Peyer's patch (tissue), 4 donors: ENCODE results near the gene MSANTD4. TPM values are rescaled to one million over a fixed set of nuclear protein-coding genes. Genes with fewer than 3 reads are reported as not detected.

Source experiments
- DNase-seq, 3 donors: peaks; one replicate each; pipeline ENCODE4 v3.0.0-alpha.2; 2017 to 2019
- H3K27ac ChIP-seq, 4 donors: fragments of 200-600 bp; sonication (generic); one replicate each; pipeline ENCODE4 v1.5.1; 2016 to 2019
- H3K27me3 ChIP-seq, 2 donors: fragments of 200-600 bp; sonication (generic); one replicate each; pipeline ENCODE4 v1.5.1; 2019
- H3K36me3 ChIP-seq, 3 donors: fragments of 200-600 bp; sonication (generic); one replicate each; pipeline ENCODE4 v1.5.1; 2016 to 2019
- H3K4me1 ChIP-seq, 4 donors: fragments of 200-600 bp; sonication (generic); one replicate each; pipeline ENCODE4 v1.5.1; 2016 to 2019
- H3K4me3 ChIP-seq, 4 donors: fragments of 200-600 bp; sonication (generic); 1 replicate in 3 of 4; 2 replicates in 1 of 4; pipeline ENCODE4 v1.5.1; 2016 to 2019; ENCODE audit warnings: mild to moderate bottlenecking in 1 of 4
- H3K9me3 ChIP-seq, 4 donors: fragments of 200-600 bp; sonication (generic); one replicate each; pipeline ENCODE4 v1.5.1; 2016 to 2019; ENCODE audit warnings: mild to moderate bottlenecking in 1 of 4
- POLR2A ChIP-seq, 2 donors: fragments of 450-650 bp; IDR thresholded peaks; one replicate each; pipeline ENCODE4 v1.5.1; 2017; ENCODE audit warnings: antibody characterized with exemption in 2 of 2, mild to moderate bottlenecking in 2 of 2, moderate library complexity in 2 of 2
- small RNA-seq, 2 donors: library from RNA; depleted of rRNA; stranded (forward); fragments of <200 nt; gene quantifications; one replicate each; pipeline ENCODE3, GENCODE V24; 2016
- total RNA-seq, 4 donors: library from RNA; depleted of rRNA; stranded (reverse); fragments of >200 nt; gene quantifications; one replicate each; pipeline ENCODE4 v1.1.0, GENCODE V29; 2016
- TF ChIP-seq, protein P1 (sequence below), 6 experiments: fragments of 450-650 bp in 4 of 6; fragments of 200-600 bp in 2 of 6; sonication (generic) in 1 of 6; IDR thresholded peaks; one replicate each; pipeline ENCODE4 v1.5.1; 2017 to 2019; ENCODE audit warnings: antibody characterized with exemption in 6 of 6, mild to moderate bottlenecking in 3 of 6, moderate library complexity in 1 of 6

The MSANTD4 gene
- total RNA-seq, 4 donors from 2014 or later: 6.9 to 79.2 (median 12.8) TPM

DNA sequence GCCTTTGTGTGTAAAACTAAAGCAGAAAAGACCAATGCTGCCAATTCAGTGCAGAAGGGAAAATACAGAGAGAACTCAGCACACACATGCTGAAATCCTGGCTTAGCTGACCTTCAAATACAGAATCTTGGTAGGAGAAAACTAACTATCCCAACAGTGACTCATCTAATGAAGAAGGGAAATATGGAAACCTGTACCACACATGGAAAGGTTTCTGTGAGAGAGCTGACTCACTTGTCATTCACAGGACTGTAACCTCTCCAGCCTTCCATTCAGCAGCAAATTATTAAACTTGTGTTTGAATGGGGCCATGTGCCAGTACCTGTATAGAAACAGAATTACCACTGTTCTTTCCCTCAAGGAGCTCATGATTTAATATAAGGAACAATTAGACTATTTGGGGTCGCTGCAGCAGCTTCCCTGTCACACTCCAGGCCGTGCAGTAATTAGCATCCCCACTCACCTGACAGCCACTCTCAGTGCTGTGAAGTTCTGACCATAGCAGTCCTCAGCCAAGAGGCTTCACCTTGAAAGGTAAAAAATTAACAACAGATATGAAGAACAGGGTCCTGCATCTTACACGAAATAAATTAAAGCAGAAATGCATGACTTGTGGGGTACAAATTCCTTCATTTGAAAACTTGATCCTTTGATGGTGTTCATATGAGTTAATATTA lies 53.9 kb downstream of the MSANTD4 start:
- H3K36me3 ChIP-seq: no peaks in the 10 kb centered on the region
- TF ChIP-seq, protein P1, sequence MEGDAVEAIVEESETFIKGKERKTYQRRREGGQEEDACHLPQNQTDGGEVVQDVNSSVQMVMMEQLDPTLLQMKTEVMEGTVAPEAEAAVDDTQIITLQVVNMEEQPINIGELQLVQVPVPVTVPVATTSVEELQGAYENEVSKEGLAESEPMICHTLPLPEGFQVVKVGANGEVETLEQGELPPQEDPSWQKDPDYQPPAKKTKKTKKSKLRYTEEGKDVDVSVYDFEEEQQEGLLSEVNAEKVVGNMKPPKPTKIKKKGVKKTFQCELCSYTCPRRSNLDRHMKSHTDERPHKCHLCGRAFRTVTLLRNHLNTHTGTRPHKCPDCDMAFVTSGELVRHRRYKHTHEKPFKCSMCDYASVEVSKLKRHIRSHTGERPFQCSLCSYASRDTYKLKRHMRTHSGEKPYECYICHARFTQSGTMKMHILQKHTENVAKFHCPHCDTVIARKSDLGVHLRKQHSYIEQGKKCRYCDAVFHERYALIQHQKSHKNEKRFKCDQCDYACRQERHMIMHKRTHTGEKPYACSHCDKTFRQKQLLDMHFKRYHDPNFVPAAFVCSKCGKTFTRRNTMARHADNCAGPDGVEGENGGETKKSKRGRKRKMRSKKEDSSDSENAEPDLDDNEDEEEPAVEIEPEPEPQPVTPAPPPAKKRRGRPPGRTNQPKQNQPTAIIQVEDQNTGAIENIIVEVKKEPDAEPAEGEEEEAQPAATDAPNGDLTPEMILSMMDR (IDR thresholded peaks at IDR 0.05): no peak
- TF ChIP-seq POLR2A (IDR thresholded peaks at IDR 0.05): no peak
- H3K27ac ChIP-seq: no peak overlapping the region
- no peaks in the 10 kb centered on the region for H3K27me3 ChIP-seq
- H3K9me3 ChIP-seq: no peaks in the 10 kb centered on the region
- no peak overlapping the region for H3K4me3 ChIP-seq
- DNase-seq: no peak
- H3K4me1 ChIP-seq: no peaks in the 10 kb centered on the region

DNA sequence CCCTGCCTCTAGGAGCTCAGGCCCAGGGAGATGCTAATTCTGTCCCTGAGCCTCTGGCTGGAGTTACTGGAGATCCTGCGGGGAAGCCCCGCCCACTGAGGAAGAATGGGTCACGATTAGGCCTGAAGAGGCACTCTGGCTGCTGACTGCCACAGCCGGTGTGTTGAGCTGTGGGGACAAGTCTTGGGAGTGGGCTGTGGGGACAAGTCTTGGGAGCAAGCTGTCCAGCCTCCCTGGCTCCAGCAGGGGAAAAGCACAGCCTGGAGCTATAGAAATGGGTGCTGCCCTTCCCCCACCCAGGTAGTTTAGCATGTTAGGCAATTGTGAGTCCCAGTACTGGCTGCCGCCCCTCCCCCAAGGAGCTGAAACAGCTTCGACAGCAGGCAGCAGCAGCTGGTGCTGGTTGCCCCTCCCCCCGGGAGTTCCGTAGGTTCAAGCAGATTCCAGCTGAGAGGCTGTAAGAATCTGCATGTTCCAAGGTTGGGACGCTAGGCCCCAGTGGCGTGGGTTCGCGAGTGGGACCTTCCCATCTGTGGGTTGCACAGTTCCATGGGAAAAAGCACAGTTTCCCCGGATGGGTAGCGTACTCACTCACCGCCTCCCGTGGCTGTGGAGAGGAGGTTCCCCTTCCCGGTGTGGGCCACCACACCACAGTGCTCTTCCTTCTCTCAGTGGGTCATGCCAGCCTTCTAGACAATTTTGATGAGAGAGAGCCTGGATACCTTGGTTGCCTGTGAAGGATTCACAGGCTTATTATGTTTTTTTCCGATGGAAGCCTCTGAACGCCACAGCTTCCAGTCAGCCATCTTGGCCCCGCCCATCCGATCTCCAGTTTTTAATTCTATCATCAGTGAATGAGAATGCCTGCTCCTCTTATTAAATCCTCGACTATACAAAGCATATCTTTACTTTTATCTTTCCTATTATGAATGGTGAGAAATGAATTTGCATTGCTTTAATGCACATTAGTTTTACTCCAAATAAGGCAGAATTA lies 61.5 kb downstream of the MSANTD4 start:
- H3K36me3 ChIP-seq: no peaks in the 10 kb centered on the region
- no peaks in the 10 kb centered on the region for H3K4me1 ChIP-seq
- H3K4me3 ChIP-seq: no peak overlapping the region
- no peaks in the 10 kb centered on the region for H3K9me3 ChIP-seq
- TF ChIP-seq, protein P1 (IDR thresholded peaks at IDR 0.05): no peak
- TF ChIP-seq POLR2A (IDR thresholded peaks at IDR 0.05): no peak
- no peaks in the 10 kb centered on the region for H3K27me3 ChIP-seq
- H3K27ac ChIP-seq: no peak overlapping the region
- peak in 1 of 3 donors; percentile 35 for DNase-seq

Small RNA genes within 50 kb of the gene (small RNA-seq; reads per million reads assigned to genes)
- gene RNU6-277P: 0 reads per million in 2 donors

Other genes starting within 250 kb of the MSANTD4 start
- gene KBTBD3, start 55.1 kb upstream of the MSANTD4 start, total RNA-seq: 10 to 100 TPM in 3 of 4 donors, 1 to 10 TPM in 1; 1.7 to 15.4 (median 11.9) TPM
- 10 to 100 TPM; 17.9 to 25.6 (median 22.6) TPM for gene AASDHPPT, start 55.4 kb upstream of the MSANTD4 start, total RNA-seq